ENCODE measurements around the gene PEX6.
"Not testable (repeated sequence)": the region's sequence is repeated elsewhere in the genome, so short reads cannot be mapped to it uniquely, and the experiment has no call there.

The PEX6 gene

DNA sequence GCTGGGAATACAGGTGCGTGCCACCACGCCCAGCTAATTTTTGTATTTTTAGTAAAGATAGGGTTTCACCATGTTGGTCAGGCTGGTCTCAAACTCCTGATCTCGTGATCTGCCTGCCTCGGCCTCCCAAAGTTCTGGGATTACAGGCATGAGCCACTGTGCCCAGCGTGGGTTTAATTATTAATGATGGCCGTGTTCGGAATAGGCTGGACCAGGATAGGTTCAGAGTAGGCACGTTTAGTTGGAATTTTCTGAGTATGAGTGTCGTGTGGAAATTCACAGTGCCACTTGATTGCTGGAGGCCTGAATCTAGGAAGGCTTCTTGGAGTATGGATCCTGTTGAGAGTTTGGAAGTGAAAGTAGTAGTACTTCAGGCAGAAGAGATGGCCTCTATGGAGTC is 19.2 kb upstream of the PEX6 start:
- DNase-seq (ENCODE audit: low read depth) = not testable (repeated sequence)

DNA sequence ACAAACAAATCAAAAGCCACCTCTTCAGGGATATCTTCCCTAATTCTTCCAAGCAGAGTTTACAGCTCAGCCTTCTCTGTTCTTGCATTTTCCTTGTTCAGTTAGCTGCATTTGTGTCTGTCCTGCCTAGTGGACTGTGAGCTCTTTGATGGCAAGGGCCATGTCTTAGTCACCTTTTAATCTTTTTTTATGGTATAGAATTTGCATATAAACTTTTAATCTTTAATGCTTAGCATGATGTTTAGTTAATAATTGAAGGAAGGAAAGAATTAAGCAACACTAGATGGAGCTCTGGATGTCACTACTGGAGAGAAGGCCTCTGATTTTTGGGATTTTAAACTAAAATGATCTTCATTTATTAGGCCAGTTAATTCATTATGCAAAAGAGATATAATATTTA is 17.5 kb upstream of the PEX6 start:
- DNase-seq (ENCODE audit: low read depth) = no peak

DNA sequence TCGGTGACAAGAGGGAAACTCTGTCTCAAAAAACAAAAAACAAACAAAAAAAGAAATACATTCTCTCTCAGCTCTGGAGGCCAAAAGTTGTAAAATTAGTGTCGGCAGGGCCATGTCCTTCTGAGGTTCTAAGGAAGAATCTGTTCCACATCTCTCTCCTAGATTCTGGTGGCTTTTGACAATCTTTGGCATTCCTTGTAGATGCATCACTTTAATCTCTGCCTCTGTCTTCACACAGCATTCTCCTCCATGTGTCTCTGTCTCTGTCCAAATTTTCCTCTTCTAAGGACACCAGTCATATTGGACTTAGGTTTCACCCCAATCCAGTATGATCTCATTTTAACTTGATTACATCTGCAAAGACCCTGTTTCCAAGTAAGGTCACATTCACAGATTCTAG is 14.5 kb upstream of the PEX6 start:
- DNase-seq (ENCODE audit: low read depth) = no peak

DNA sequence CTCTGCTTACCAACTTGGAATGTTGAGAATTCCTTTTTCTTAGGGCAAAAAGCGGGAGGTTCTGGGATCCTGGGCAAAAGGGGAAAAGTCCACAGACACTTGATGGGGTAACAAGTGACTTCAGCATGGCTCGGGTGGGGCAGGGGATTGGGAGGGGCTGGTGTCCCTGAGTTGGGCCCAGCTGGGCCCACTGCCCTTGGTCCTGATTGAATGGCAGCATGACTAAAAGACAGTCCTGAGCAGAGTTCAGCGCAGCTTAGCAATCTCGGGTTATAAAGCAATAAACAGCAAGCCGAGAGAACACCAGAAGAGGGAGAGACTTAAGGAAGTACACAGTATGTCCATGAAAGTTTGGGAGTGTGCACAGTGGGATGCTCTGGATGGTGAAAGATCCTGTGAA is 10.9 kb upstream of the PEX6 start:
- no peak for DNase-seq (ENCODE audit: low read depth)

DNA sequence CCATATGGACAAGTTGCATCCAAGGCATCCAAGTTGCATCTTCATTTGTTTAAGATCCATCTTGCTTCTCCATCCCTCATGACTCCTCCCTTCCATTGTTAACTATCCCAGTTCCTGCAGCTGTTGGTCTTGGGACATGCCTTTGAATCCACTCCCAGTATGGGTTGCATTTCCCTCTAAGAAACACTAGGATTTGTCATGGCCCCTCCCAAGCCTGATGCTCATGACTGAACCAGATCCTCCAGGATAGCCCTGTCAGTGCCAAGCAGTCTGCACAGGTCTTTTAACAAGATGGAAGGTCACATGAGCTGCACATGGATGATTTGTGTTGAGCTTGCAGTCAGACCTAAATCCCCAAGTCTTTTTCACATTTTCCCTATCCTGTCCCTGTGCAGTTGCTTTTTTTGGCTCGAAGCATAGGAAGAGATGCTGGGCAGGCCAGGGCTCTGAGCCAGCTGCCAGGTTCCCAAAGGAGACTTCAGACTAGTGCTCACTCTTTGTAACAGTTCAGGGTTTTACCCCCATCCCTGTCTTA is 9.6 kb upstream of the PEX6 start:
- no peak for DNase-seq (ENCODE audit: low read depth)

DNA sequence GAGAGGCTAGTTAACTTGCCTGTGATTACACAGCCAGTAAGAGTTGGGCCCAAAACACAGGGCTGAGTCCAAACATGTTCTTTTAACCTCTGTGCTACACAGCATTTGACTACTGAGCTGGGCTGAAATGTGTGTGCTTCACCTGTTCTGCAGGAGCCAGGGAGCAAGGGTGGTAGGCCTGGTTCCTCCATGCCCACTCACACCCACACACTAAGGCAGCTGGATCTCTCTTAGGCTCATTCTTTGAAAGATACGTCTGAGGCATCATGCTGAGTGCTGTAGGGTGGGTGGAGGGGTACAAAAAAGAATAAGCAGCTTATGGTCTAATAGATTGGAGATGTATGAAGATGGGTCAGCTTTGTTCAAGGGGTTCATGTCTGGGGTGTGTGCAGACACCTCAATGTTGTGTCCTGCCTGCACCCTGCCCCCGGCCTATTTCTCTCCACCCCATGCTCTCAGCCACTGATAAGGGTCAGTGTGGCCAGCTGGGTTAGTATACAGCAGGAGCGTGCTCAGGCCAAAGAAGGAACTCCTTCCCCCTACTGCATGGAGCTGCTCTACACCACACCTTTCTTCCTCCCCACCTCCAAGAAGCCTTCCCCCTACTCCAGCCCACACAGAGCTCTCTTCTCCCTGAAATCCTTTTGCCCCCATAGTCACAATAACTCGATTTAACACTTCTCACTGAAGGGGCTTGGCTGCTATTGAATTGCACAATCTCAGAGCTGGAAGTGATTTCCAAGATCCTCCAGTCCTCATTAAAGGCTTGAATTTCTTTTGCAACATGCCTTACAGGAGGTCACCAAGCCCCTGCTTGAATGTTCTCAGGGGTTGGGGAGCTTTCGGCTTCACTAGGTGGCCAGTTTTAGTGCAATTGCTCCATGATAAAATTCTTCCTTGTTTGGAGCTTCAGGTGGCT is 8.8 kb upstream of the PEX6 start:
- no peak for DNase-seq (ENCODE audit: low read depth)

DNA sequence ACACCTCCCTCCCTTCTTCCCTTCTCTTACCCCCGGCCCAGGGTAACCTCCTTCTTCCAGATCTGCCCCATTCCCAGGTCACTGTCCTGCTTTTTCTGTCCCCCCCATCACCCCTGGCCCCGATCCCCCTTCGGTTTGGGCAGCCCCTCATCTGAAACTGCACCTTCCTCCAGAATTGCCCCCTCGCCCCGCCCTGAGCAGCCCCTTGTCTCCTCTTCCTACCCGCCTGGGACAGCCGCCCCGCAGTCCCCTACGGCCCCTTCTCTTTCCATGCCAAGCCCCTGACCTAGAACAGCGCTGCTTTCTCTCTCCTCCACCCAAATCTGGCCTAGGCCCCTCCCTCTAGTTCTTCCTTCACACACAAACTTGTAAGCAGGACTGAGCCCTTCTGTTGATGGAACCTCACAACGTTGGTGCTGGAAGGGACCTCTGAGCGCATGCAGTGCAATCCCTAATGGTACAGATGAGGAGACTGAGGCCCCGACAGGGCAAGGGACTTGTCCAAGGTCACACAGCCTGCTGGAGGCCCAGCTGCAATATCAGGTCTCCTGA is 6.0 kb upstream of the PEX6 start:
- DNase-seq (ENCODE audit: low read depth) = no peak

DNA sequence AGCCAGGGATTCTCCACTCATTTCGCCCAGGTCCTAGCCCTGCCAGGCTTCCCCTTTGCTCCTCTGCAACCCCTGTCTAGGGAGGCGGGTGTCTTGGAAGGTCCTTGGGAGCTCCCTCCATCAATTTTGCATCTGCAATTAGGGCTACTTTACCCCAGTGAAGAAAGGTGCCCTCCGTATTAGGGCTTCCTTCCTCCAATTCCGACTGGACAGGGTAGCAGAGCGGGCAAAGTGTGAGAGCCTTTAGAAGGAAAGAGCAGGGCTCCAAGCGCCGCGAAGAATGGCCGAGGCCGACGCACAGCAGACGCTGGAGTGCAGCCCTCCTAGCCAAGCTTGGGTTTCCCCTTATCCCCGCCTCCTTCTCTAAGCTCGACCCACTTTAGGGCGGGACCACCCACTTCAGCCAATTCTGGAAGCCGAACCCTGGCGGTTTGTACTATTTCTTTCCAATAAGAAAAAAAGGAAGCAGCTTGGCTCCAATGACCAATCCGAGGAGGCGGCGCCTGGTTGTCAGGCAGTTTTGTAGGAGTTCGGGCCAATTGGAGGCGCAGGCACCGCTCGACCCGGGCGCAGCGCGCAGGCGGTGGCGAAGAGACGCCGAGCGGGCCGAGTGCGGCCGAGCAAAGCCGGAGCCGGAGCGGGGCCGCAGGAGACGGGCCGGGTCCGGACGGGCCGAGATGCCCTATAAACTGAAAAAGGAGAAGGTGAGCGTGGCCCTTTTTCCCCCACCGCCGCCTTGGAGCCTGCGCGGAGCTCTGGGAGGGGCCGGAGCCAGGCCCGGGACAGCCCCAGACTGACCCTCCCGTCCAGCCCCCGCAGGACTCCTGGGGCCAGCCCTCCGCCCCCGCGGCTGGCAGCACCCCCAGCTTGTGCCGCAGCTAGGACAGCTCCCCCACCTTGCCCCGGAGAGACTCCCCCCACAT is 5.3 kb upstream of the PEX6 start, which contains the start of gene PPP2R5D:
PPP2R5D (plus strand) TSS at position 570 of the 923 bp plus-strand sequence; CDS start at position 678, 108 bp downstream.
- DNase-seq (ENCODE audit: low read depth) = peak; percentile 96

DNA sequence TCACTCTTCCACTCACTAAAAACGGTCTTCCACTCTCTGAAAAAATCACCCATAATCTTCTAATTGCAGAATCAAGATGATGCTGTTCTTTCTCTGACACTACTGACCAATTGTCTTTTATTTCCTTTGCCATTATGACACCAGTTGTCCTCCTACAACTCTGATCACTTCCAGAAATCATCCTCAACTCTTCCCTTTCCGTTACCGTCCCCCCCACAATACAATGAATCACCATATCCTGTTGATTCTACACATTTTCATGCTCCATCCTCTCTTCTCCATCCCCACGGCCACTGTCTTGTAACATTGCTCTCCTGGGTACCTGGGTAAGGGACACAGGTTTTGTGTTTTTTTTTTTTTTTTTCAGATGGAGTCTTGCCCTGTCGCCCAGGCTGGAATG is 2.9 kb upstream of the PEX6 start:
- no peak for DNase-seq (ENCODE audit: low read depth)

DNA sequence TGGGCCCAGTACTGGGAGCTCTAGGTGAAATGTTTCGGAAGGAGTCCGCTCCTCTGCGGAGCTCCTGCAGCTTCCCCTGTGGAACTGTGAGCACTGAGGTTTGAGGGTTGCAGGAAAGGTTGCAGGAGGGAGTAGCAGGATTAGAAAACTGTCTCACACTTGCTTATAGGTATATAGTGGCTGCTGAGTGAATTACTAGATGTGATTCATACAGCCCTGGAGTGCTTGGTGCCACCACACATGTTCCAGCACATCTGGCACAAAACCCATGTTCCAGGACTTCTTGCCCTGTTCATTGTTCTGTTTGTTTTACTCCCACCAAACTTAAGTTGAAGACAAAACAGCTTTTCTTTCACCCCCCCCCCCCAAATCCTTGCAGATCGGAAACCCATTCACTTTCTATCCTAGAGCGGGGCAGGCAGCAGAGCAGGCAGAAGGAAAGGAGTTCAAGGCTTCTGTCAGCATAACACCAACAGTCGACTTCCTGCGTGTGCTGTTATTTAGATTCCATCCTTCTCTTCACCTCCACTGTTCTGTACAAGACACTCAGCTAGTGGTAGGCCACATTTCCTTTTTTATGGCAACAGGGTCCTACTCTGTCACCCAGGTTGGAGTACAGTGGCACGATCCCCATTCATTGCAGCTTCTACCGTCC is 669 bp upstream of the PEX6 start:
- no peak for DNase-seq (ENCODE audit: low read depth)

DNA sequence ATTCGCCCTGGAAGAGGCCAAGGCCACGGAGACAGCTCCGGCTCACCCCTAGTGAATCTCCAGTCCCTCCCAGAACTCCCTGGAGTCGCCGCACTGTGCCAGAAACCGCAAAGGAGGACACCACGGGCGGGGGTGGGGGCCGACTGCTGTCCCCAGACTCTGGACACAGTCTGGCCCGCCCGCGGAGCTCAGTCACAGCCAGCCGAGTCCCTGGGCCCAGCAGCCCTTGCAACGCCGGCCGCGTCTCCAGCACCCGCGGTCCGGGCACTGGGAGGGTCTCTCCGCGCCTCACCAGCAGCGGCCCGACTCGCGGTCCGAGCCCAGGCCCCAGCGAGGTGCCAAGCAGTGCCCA is 518 bp downstream of the PEX6 start:
- DNase-seq (ENCODE audit: low read depth) = no peak

DNA sequence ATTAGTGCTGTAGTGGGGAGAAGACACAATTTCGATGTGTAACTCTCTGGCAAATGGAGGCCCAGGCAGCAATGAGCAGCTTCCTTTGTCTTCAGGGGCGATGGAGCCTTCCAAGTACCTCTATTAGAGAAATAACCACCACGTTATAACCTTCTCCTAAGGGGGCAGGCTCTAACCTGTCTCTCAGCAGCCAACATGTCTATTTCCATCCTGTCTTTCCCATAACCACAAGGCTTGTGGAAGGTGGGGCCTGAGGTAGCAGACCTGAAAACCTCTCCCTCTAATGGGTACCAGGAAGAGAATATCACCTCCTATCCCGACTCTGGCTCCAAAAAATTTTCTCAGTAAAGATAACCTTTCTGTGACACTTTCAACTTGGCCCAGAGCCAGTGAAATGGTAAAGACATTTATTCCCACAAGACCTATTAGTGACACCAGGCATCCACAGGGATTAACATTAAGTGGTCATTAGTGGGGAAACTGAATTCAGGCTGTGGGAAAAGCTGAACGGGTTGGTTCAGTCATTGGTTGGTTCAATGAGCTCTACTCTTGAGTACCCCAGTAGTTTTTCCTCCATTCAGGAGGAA is 4.0 kb downstream of the PEX6 start:
- no peak for DNase-seq (ENCODE audit: low read depth)

DNA sequence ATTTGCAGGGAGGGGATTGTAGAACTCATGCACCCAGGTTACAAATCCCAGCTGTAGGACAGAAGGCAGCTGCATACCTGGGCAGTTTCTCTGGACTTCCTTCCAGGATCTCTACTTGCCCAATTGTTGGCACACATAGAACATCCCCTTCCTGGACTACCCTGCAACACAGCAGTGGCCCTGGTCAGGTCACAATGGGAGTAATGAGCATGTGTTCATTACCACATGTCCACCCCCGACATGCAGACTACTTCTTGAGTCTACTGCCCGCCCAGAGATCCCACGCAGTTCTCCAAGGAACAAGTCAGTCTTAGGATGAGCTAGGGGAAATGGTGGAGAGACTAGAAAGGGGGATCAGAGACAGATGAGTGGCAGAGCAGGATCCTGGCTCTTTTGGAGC is 5.1 kb downstream of the PEX6 start:
- no peak for DNase-seq (ENCODE audit: low read depth)

DNA sequence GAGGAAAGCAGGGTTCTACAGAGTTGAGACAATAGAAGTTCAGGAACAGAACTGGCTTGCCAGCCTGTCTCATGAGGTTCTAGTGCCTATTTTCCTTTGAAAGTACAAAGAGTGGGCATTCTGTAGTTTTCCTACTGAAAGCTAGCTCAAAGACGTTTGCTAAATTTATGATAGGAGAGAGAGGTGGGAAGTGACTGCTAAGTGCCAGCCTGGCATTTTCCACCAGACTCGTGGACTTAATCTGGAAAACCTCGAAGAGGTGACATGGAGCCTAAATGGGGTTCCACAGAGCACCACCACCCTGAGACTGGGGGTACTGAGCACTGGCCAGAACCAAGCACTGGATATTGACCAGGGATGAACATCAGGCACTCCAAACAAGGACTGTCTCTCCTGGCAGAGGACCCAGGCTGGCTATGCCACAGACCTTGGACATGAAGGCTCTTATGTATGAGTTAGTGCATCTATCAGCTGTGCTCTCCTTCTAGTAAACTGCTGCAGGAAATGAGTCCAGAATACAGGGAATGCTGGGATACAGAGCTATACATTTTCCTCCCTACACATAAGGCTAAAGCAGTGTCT is 7.1 kb downstream of the PEX6 start:
- DNase-seq (ENCODE audit: low read depth) = no peak

DNA sequence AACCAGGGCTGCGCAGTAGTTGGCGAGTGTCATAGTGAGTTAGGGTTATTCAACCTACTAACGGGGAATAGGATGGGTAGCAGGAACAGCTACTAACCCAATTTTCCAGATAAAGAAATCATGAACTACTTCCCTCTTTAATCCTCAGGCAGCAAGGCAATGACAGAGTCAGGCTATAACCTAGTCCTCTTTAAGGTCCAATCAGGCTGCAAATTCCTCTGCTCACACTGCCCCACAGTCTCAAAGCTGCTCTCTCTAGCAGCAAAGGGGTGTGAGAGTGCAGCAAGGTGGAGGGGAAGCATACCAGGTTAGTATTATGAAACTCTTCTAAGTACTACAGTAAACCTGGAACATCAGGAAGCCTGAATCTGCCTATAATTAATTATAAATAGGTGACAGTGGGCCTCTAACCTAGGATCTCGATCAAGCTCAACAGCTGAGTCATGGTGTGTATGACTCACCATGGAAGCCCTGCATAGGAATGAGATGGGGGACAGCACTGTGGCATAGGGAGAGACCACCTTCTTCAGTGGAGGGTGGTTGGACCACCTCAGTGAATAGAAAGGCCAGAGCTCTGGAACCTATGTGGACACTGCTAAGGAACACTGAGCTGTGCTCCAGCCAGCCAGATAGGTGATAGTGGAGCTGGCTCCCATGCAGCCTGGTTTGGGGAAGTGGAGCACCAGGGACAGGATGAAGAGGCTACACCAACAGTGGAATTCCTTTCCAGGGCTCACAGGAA is 7.9 kb downstream of the PEX6 start:
- DNase-seq (ENCODE audit: low read depth) = peak; percentile 24

DNA sequence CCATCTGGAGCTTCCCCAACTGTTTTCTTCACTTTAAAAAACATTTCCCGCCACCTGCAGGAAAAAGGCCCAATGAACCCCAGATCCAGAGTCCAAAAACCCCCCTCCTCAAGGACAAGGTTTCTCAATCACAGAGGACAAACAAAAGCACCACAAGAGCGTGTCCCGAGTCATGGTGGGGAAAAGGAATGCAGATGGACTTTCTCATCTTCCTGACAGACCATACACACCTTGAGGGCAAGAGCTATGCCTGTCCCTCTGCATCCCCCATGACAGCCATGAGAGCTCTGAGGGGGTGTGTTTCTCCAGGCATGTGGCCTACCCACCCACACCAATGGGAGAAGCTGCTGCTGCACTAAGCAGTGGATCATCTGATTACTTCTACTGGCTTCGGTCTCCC is 9.0 kb downstream of the PEX6 start:
- no peak for DNase-seq (ENCODE audit: low read depth)

DNA sequence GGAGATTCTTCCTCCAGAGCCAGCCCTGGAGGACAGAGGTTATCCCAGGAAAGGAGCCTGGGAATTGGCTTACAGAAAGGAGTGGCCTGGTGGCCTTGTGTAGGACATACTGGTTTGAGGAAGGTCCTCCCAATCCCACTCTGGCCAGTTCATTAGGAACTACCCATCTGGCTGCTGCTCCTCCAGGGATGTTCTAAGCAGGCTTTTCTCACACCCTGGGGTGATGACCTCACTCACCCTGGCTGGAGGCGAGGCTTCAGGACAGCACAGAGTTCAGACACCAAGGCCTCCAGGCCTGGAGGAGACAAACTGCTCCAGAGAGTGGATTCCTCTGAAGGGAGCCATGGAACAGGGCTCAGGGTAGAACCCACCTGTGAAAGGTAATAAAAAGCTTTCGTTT is 9.6 kb downstream of the PEX6 start:
- no peak for DNase-seq (ENCODE audit: low read depth)

DNA sequence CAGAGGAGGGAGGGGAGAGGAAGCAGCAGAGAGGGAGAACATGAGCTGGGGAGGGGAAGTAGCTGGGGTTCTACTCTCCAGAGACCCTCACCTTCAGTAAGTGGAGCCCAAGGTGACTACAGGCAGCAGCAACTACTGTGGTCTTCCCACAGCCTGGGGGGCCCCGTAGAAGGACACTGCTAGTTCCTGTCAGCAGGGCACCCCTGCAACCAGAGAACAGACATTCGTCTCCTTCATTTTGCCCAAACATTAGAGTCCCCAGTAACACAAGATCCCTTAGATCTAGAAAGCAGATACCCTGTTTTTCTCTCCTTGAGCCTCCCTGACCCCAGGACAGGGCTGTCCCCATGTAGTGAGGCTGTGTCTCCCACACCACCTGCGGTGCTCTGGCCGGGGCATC is 10.2 kb downstream of the PEX6 start:
- DNase-seq (ENCODE audit: low read depth) = no peak

DNA sequence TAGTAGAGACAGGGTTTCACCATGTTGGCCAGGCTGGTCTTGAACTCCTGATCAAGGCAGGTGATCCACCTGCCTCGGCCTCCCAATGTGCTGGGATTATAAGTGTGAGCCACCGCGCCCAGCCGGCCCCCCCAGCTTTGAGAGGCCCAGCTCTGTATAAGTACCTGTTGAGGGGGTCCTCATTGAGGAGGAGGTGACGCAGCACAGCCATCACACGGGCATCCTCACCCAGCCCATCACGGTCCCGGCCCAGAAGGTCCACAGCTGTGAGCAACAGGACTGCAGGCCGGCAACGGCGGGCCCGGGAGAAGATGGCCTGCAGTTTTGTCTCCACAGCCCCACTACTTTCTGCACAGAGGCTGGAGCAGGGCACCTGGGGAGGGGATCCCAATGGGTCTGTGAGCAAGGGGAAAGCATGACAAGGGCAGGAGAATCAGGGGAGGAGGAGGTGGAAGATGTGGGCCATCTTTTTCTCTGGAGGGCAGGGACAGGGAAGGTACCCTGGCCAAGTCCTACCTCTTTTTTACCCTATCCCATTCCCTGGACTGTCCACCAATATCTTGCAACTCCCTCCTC is 10.8 kb downstream of the PEX6 start:
- no peak for DNase-seq (ENCODE audit: low read depth)

DNA sequence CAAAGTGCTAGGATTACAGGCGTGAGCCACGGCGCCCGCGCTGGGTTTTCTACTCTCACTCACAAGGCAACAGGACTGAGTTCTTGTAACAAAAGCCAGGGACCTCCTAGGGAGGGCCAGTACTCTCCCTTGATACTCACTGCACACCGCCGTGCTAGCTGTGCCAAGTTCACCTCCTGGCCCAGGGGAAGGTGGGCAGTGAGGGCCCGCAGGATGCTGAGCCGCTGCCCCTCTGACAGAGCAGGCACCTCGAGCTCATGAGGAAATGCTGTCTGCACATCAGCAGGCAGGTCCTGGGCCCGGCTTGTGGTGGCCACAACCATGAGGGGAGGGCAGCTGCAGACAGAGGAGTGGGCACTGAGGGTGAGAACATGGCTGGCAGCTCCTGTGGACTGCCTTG is 11.8 kb downstream of the PEX6 start:
- DNase-seq (ENCODE audit: low read depth) = no peak
